GM18526 (cell line): ENCODE data around the gene GLYATL1.

Experiments used
- POLR2A ChIP-seq: IDR thresholded peaks from 3 replicates; pipeline ENCODE4 v1.6.1; 2011; ENCODE audit not compliant: insufficient read length; ENCODE audit errors: extremely low read depth

GLYATL1 gene

GRCh38 chr11:58919980-58920379 is 19.3 kb upstream of the GLYATL1 start:
- TF ChIP-seq POLR2A, result no peak

GRCh38 chr11:58921778-58922390 is 17.4 kb upstream of the GLYATL1 start:
- no peak for TF ChIP-seq POLR2A

- TF ChIP-seq POLR2A, result no peak
These were observed 16.8 kb upstream of the GLYATL1 start for GRCh38 chr11:58922479-58922878.

DNA sequence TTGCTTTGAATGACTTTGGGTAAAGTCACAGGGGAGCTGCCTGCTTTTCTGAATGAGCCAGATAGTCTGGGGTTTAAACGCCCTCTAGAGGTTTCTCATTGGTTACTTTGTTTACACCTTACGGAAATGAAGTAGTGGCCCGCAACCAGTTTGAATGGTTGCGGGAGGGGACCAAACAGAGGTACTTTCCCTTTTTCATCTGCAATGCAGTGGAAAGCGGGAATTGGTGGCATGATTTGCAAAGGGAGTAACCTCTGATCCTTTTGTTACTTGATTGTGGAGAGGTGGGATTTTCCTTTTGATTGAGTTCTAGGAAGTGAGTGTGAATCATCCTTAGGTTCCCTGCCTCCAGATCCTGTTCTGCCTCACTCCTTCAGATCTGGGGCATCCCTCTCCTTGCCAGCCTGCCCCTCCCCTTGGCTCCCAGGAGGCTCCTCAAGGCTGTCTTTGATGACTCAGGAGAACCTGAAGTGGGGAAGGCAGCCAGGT is 15.9 kb upstream of the GLYATL1 start:
- no peak for TF ChIP-seq POLR2A

GRCh38 chr11:58924230-58924629 is 15.1 kb upstream of the GLYATL1 start:
- TF ChIP-seq POLR2A, result no peak

- TF ChIP-seq POLR2A, result no peak
These were observed 13.0 kb upstream of the GLYATL1 start for GRCh38 chr11:58926251-58926650.

- no peak for TF ChIP-seq POLR2A
These were observed 12.6 kb upstream of the GLYATL1 start for GRCh38 chr11:58926695-58927094.

- TF ChIP-seq POLR2A, result no peak
These were observed 11.7 kb upstream of the GLYATL1 start for GRCh38 chr11:58927393-58928106.

- no peak for TF ChIP-seq POLR2A
These were observed 11.2 kb upstream of the GLYATL1 start for GRCh38 chr11:58928107-58928499.

DNA sequence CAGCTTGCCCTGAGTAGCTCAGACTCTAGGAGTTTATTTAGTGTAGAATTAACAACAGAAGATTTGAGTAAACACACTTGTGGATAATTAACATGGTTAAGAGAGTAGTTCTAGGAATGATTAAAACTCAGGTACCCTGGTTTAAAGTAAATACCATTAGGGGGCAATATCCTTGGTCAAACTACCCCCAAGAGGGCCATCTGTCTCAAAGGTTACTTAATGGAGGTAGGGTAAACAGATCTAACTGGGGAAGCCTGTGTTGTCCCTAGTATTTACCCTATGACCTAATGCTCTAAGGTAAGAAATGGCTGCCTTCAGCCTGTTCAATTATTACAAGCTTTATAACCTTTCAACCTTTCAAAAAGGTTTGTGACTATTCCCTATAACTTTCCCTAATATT is 10.6 kb upstream of the GLYATL1 start:
- TF ChIP-seq POLR2A, result no peak

DNA sequence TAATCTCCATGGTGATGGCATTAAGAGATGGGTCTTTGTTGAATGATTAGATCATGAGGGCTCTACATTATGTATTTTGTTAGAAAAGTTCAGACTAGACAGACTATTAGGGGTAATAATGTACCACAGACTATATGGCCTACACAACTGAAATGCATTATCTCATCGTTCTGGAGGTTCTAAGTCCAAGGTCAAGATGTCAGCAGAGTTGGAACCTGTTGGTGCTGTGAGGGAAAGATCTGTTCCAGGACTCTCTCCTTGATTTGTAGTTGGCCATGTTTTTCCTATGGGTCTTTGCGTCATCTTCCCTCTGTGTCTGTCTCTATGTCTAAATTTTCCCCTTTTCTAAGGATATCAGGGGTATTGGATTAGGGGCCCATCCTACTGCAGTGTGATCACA is 8.4 kb upstream of the GLYATL1 start:
- TF ChIP-seq POLR2A, result no peak

DNA sequence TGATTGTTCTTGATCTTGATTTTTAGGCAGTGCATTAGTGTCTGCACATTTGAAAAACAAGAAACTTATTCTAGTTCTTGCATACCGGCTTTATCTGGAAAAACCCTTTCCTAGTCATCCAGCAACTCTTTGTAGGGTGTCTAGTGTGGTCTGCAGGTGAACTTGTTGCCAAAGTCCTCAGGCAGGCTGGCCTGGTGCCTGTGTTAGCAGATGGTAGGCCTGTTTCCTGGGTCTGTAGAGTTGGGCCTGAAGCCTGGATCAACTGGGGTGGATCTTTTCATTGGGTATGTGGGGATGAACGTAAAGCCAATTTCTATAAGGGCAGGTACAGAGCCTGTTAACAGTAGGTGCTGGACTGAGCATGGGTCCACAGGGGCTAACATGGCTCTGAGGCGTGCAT is 5.6 kb upstream of the GLYATL1 start:
- no peak for TF ChIP-seq POLR2A

- no peak for TF ChIP-seq POLR2A
These were observed 4.3 kb upstream of the GLYATL1 start for GRCh38 chr11:58934945-58935513.

DNA sequence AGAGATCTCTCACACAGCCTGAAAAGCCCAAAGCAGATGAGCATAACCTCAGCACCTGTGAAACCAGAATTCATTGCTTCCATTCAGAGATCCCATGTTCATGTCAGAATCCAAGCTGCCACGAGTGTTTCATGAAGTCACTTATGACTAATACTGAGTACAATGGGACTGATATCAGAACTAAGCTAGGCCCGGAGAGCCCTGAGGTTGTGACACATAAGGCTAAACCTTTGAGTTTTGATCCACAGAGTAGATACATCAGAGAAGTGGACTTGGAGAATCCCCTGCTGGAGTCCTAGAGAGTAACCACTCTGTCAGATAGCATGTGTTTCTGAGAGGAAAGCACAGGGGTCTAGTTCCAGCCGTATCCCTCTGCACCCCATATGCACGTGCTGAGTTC is 890 bp upstream of the GLYATL1 start:
- no peak for TF ChIP-seq POLR2A

DNA sequence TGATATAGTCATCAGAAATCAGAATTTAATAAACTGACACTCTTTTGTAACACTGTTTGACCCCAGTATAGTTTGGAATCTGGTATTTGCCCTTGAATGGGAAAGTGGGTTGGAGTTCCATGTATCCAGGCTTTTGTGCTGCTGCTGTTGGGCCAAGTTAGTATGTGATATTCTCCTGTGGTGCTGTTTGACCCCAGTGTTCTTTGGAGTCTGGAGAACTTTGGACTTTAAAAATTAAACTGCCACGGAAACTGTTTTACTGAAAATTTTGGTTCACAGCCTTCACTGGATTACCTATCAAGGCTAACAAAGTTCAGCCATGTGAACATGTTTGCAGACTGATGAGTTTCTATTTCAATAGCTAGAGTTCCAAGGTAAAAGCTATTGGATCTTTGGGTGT is 740 bp downstream of the GLYATL1 start:
- no peak for TF ChIP-seq POLR2A

GRCh38 chr11:58941838-58942237 is 2.5 kb downstream of the GLYATL1 start:
- no peak for TF ChIP-seq POLR2A
